HCT116 (cell line): Measurements from ENCODE around the gene ZNF462. TPM values are rescaled to one million over a fixed set of nuclear protein-coding genes. Genes with fewer than 3 reads are reported as not detected.

Experiments
- ATAC-seq: fragments of 200-7000 bp; cut with Tn5 transposase; 2 replicates; pipeline ENCODE4 v1.9.1; 2020; ENCODE audit warnings: mild to moderate bottlenecking, moderate library complexity
- BruUV-seq: library from RNA; stranded (reverse); fragments of 400-500 nt; replicated peaks from 2 replicates; lab custom pipeline; 2021; lab: Mats Ljungman, UMichigan
- CTCF ChIA-PET: fragments of 300-600 bp; sonication (Branson Sonifier 250); formaldehyde crosslinking; loops from one replicate; lab custom pipeline; 2021; ENCODE audit warnings: antibody characterized with exemption; lab: Charles Lee
- POLR2A ChIA-PET: fragments of 300-600, 350-600 bp; sonication (Branson Sonifier 250); formaldehyde crosslinking; loops from one replicate; lab custom pipeline; 2021; ENCODE audit warnings: antibody characterized with exemption; lab: Charles Lee
- RAD21 ChIA-PET, 2 experiments: fragments of 300-600 bp; sonication (Branson Sonifier 250); formaldehyde crosslinking; loops; one replicate each; lab custom pipeline; 2023; ENCODE audit warnings: low total read pairs in 2 of 2; ENCODE audit not compliant: uncharacterized antibody in 2 of 2, unreplicated experiment in 2 of 2, low non-redundant PET in 1 of 2; lab: Charles Lee
- DNase-seq: peaks from one replicate; pipeline ENCODE4 v3.0.0-alpha.2; 2010; ENCODE audit warnings: low read depth, low spot score
- H2AFZ ChIP-seq: fragments of 200-600 bp; shearing (Covaris generic), sonication (generic); 2 replicates; pipeline ENCODE4 v1.6.1; 2017; ENCODE audit warnings: low read depth, mixed run types, mixed read lengths, antibody characterized with exemption, low read length; ENCODE audit not compliant: poor library complexity, severe bottlenecking
- H3K27ac ChIP-seq: 2 replicates; pipeline ENCODE4 v1.5.1; 2012; ENCODE audit warnings: low read depth, low read length
- H3K27me3 ChIP-seq: fragments of 200-600 bp; sonication (generic); 2 replicates; pipeline ENCODE4 v1.6.1; 2016; ENCODE audit warnings: mixed run types, low read length, mixed read lengths; ENCODE audit not compliant: insufficient read depth
- H3K36me3 ChIP-seq, 2 experiments: fragments of 200-500 bp in 1 of 2; fragments of 200-600 bp in 1 of 2; sonication (Bioruptor generic) in 1 of 2; sonication (generic) in 1 of 2; 2 replicates each; pipeline versions ENCODE4 v1.5.1 to v1.6.1; 2014 to 2016; ENCODE audit warnings: low read length in 2 of 2, inconsistent platforms in 1 of 2, mixed read lengths in 1 of 2, mixed run types in 1 of 2; ENCODE audit not compliant: insufficient read depth in 2 of 2, control insufficient read depth in 1 of 2
- H3K4me1 ChIP-seq, 2 experiments: fragments of 200-600 bp in 1 of 2; sonication (generic) in 1 of 2; 2 replicates each; pipeline versions ENCODE4 v1.5.1 to v1.6.1; 2012 to 2017; ENCODE audit warnings: low read length in 2 of 2, inconsistent platforms in 1 of 2, mild to moderate bottlenecking in 1 of 2, mixed read lengths in 1 of 2, mixed run types in 1 of 2, moderate library complexity in 1 of 2; ENCODE audit not compliant: insufficient read depth in 2 of 2, control insufficient read depth in 1 of 2
- H3K4me2 ChIP-seq: fragments of 200-600 bp; sonication (generic); 2 replicates; pipeline ENCODE4 v1.6.1; 2017; ENCODE audit warnings: mixed run types, low read length, mixed read lengths
- H3K4me3 ChIP-seq, 2 experiments: fragments of 200-600 bp in 1 of 2; sonication (generic) in 1 of 2; replicated peaks in 1 of 2; 2 replicates each; pipeline ENCODE4 v1.5.1; 2011 to 2016; ENCODE audit warnings: low read length in 2 of 2, control low read depth in 1 of 2, low read depth in 1 of 2, mild to moderate bottlenecking in 1 of 2, mixed read lengths in 1 of 2, mixed run types in 1 of 2
- H3K79me2 ChIP-seq: fragments of 200-600 bp; sonication (generic); 2 replicates; pipeline ENCODE4 v1.6.1; 2017; ENCODE audit warnings: mild to moderate bottlenecking, mixed run types, low read length, moderate library complexity, mixed read lengths; ENCODE audit not compliant: insufficient read depth
- H3K9ac ChIP-seq: fragments of 200-600 bp; sonication (generic); 2 replicates; pipeline ENCODE4 v1.6.1; 2016; ENCODE audit warnings: low read length, mixed read lengths
- H3K9me2 ChIP-seq: fragments of 200-600 bp; sonication (generic), shearing (Covaris generic); 2 replicates; pipeline ENCODE4 v1.6.1; 2017; ENCODE audit warnings: mixed run types, mild to moderate bottlenecking, moderate library complexity; ENCODE audit not compliant: insufficient read depth
- H3K9me3 ChIP-seq, 2 experiments: fragments of 200-500 bp in 1 of 2; fragments of 200-600 bp in 1 of 2; sonication (Bioruptor generic) in 1 of 2; sonication (generic) in 1 of 2; 2 replicates each; pipeline ENCODE4 v1.6.1; 2014 to 2017; ENCODE audit warnings: low read length in 2 of 2, mixed read lengths in 2 of 2, inconsistent platforms in 1 of 2, low read depth in 1 of 2, mild to moderate bottlenecking in 1 of 2, mixed run types in 1 of 2, moderate library complexity in 1 of 2; ENCODE audit not compliant: control insufficient read depth in 1 of 2, insufficient read depth in 1 of 2
- H4K20me1 ChIP-seq: fragments of 200-600 bp; sonication (generic), shearing (Covaris generic); 2 replicates; pipeline ENCODE4 v1.6.1; 2017; ENCODE audit warnings: mixed run types, mild to moderate bottlenecking, moderate library complexity; ENCODE audit not compliant: insufficient read depth
- CTCF ChIP-seq, 3 experiments: fragments of 200-600 bp in 1 of 3; sonication (generic) in 1 of 3; IDR thresholded peaks in 2 of 3; conservative IDR thresholded peaks in 1 of 3; 2 replicates each; pipeline ENCODE4 v1.5.1; 2012 to 2017; ENCODE audit warnings: low read depth in 2 of 3, low read length in 2 of 3, antibody characterized with exemption in 1 of 3, borderline replicate concordance in 1 of 3, control low read depth in 1 of 3, mild to moderate bottlenecking in 1 of 3, mixed read lengths in 1 of 3, mixed run types in 1 of 3, moderate library complexity in 1 of 3; ENCODE audit not compliant: insufficient read depth in 1 of 3
- FOSL1 ChIP-seq: IDR thresholded peaks from 2 replicates; pipeline ENCODE4 v1.6.1; 2012; ENCODE audit warnings: low read depth
- POLR2A ChIP-seq: IDR thresholded peaks from 2 replicates; pipeline ENCODE4 v1.7.0; 2011; ENCODE audit warnings: borderline replicate concordance; ENCODE audit not compliant: insufficient read depth, insufficient read length; ENCODE audit errors: extremely low read depth
- SRF ChIP-seq: IDR thresholded peaks from 2 replicates; pipeline ENCODE4 v1.6.1; 2012; ENCODE audit warnings: low read depth
- intact Hi-C: fragments of 100-400 bp; cut with micrococcal nuclease; formaldehyde crosslinking; loops from 2 replicates; pipeline ENCODE4 v1.10.0; 2022
- total RNA-seq: library from RNA; stranded (reverse); gene quantifications from one replicate; pipeline ENCODE4 v1.2.1, GENCODE V29; 2021; ENCODE audit not compliant: unreplicated experiment

ZNF462 gene
- total RNA-seq, 1 experiment from 2014 or later = 18.1 TPM

GRCh38 chr9:106883626-106884190 is 20.7 kb downstream of the ZNF462 start:
- H3K9ac ChIP-seq = no peak overlapping the region
- H3K79me2 ChIP-seq = no peaks in the 10 kb centered on the region; the same call in 1 of the 2 replicates
- BruUV-seq = no TSS peak
- no peaks in the 10 kb centered on the region for H4K20me1 ChIP-seq
- RAD21 ChIA-PET = no interaction called here
- H3K27me3 ChIP-seq = no peaks in the 10 kb centered on the region
- ATAC-seq = no peak
- intact Hi-C loops = no loop called here
- POLR2A ChIA-PET = no interaction called here
- no peaks in the 10 kb centered on the region for H3K36me3 ChIP-seq
- no peaks in the 10 kb centered on the region for H3K9me2 ChIP-seq
- H3K4me3 ChIP-seq = no peak overlapping the region
- H3K4me2 ChIP-seq = no peak overlapping the region
- DNase-seq = no peak
- CTCF ChIA-PET = no interaction called here
- no peak for TF ChIP-seq CTCF (IDR thresholded peaks at IDR 0.05 in 2 of 3, conservative IDR thresholded peaks at IDR 0.05 in 1 of 3; ENCODE audit: borderline replicate concordance in 1 of 3, insufficient read depth in 1 of 3, low read depth in 2 of 3, low read length in 2 of 3)
- TF ChIP-seq POLR2A = no peak
- H3K27ac ChIP-seq = no peak overlapping the region
- no peak overlapping the region for H2AFZ ChIP-seq
- H3K9me3 ChIP-seq = no peaks in the 10 kb centered on the region
- H3K4me1 ChIP-seq = peaks cover 0 to 8% of the 10 kb centered on the region in 2 experiments; a peak in 2 of 4 replicates

DNA sequence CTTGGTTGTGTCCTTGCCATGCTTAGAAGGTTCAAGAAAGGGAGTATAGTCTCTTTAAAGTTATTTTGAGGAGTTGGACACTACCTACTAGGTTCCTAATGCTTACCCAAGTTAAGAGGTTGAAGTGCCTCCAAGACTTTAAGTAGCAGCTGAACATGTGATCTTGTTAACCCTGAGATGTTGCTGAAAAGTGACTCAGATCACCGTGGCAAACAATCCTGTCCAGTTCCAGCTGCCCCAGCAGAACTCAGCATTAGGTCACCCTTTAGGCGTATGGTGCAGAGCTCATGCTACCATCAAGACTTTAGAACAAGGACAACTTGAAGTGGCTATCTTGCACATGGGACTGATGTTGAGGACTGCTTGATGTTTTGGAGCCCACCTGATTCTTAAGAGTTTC is 22.5 kb downstream of the ZNF462 start:
- no TSS peak for BruUV-seq
- 0 out of 2 replicates have a peak overlapping the region, but pooled peaks have one; percentile 10 for H3K4me2 ChIP-seq
- no peak overlapping the region for H3K9ac ChIP-seq
- no peaks in the 10 kb centered on the region for H3K9me3 ChIP-seq
- 0 out of 2 replicates have a peak, but pooled peaks have one; percentile 8 for TF ChIP-seq FOSL1
- TF ChIP-seq SRF = no peak
- TF ChIP-seq, all 23 proteins: peak for 1
- ATAC-seq (no peak; the same call in 1 of the 2 replicates), DNase-seq (no peak)
- no peak overlapping the region for H2AFZ ChIP-seq
- intact Hi-C loops = no loop called here
- ChIA-PET CTCF (no interaction called here), POLR2A (no interaction called here), RAD21 (no interaction called here)
- no peaks in the 10 kb centered on the region; the same call in 1 of the 2 replicates for H3K79me2 ChIP-seq
- peaks cover 0 to 9% of the 10 kb centered on the region in 2 experiments; a peak in 2 of 4 replicates for H3K4me1 ChIP-seq
- no peaks in the 10 kb centered on the region for H3K36me3 ChIP-seq
- H4K20me1 ChIP-seq = no peaks in the 10 kb centered on the region
- H3K27me3 ChIP-seq = no peaks in the 10 kb centered on the region
- H3K9me2 ChIP-seq = no peaks in the 10 kb centered on the region
- H3K4me3 ChIP-seq = no peak overlapping the region
- no peak overlapping the region for H3K27ac ChIP-seq
